K562 (cell line): ENCODE data around the gene TNFAIP8L1. TPM values are rescaled to one million over a fixed set of nuclear protein-coding genes. Genes with fewer than 3 reads are reported as not detected.

Experiments
- ADNP ChIP-seq: fragments of 200-800 bp; sonication (Bioruptor generic); IDR thresholded peaks from 2 replicates; pipeline ENCODE4 v1.6.1; 2016; ENCODE audit warnings: missing genetic modification characterization, missing compliant biosample characterization
- BRCA1 ChIP-seq, 2 experiments: fragments of 450-650 bp in 1 of 2; sonication (generic) in 1 of 2; formaldehyde crosslinking in 1 of 2; IDR thresholded peaks; 2 replicates each; pipeline versions ENCODE4 v1.5.0 to v1.6.1; 2017 to 2020; ENCODE audit warnings: mild to moderate bottlenecking in 1 of 2, missing genetic modification reagents in 1 of 2
- DACH1 ChIP-seq: fragments of 450-650 bp; IDR thresholded peaks from 2 replicates; pipeline ENCODE4 v1.6.1; 2018; ENCODE audit not compliant: partially characterized antibody
- EWSR1 ChIP-seq: fragments of 450-650 bp; IDR thresholded peaks from 2 replicates; pipeline ENCODE4 v1.6.1; 2018; ENCODE audit warnings: borderline replicate concordance, mild to moderate bottlenecking, low read depth, moderate library complexity; ENCODE audit not compliant: partially characterized antibody
- KDM5B ChIP-seq: fragments of 200-600 bp; sonication (generic); IDR thresholded peaks from 2 replicates; pipeline ENCODE4 v1.6.1; 2012; ENCODE audit warnings: low read depth, mild to moderate bottlenecking, moderate library complexity, low read length, control low read depth, inconsistent platforms; ENCODE audit not compliant: insufficient replicate concordance
- L3MBTL2 ChIP-seq: fragments of 450-650 bp; IDR thresholded peaks from 2 replicates; pipeline ENCODE4 v1.6.1; 2016; ENCODE audit warnings: mild to moderate bottlenecking, moderate library complexity
- MAFF ChIP-seq: IDR thresholded peaks from 2 replicates; pipeline ENCODE4 v1.6.1; 2012; ENCODE audit warnings: low read length, improper control_type of control experiment
- MAFK ChIP-seq: IDR thresholded peaks from 2 replicates; pipeline ENCODE4 v1.6.1; 2011; ENCODE audit warnings: low read length, improper control_type of control experiment
- MAX ChIP-seq: sonication (generic); formaldehyde crosslinking; IDR thresholded peaks from 2 replicates; pipeline ENCODE4 v1.9.0; 2022; ENCODE audit warnings: mild to moderate bottlenecking, missing genetic modification reagents
- NFE2 ChIP-seq: IDR thresholded peaks from 2 replicates; pipeline ENCODE4 v1.6.1; 2014; ENCODE audit warnings: antibody characterized with exemption, low read depth
- NKRF ChIP-seq: fragments of 450-650 bp; IDR thresholded peaks from 2 replicates; pipeline ENCODE4 v1.6.1; 2016; ENCODE audit warnings: borderline replicate concordance
- PCBP2 ChIP-seq: fragments of 200-400 bp; formaldehyde crosslinking; IDR thresholded peaks from 2 replicates; pipeline ENCODE4 v1.6.1; 2018; ENCODE audit warnings: low read length, low read depth, mild to moderate bottlenecking, moderate library complexity; ENCODE audit not compliant: poor library complexity, severe bottlenecking
- PHF21A ChIP-seq: fragments of 450-650 bp; IDR thresholded peaks from 2 replicates; pipeline ENCODE4 v1.6.1; 2017; ENCODE audit warnings: low read depth, borderline replicate concordance
- polyA plus RNA-seq, 8 experiments: library from polyadenylated mRNA; depleted of rRNA in 4 of 8; stranded (reverse) in 5 of 8; unstranded in 3 of 8; fragments of >200 nt; fragmentation: Nextera tagmentation in 2 of 8; fragmentation: Illumina TruSeq in 1 of 8; extraction: Ambion mirVana in 2 of 8; extraction: Trizol in 1 of 8; gene quantifications; 2 replicates each; pipeline versions ENCODE4 v1.2.1 to v1.2.3, GENCODE V29; 2011 to 2014; ENCODE audit warnings: inconsistent platforms in 1 of 8, missing spikeins in 1 of 8
- total RNA-seq, 7 experiments: library from RNA; depleted of rRNA in 6 of 7; stranded (reverse); fragments of >200 nt in 6 of 7; fragmentation: Illumina TruSeq in 2 of 7; extraction: Trizol in 2 of 7; gene quantifications; 2 replicates each; pipeline versions ENCODE4 v1.2.1 to v1.2.3, GENCODE V29; 2011 to 2021; ENCODE audit warnings: low replicate concordance in 1 of 7
- TF ChIP-seq, protein P1 (sequence below): fragments of 250-450 bp; sonication (Bioruptor Pico); IDR thresholded peaks from 2 replicates; pipeline ENCODE4 v1.5.0; 2022; ENCODE audit warnings: mild to moderate bottlenecking
- TF ChIP-seq, protein P2 (sequence below): fragments of 450-650 bp; IDR thresholded peaks from 2 replicates; pipeline ENCODE4 v1.6.1; 2017; ENCODE audit warnings: antibody characterized with exemption, mild to moderate bottlenecking
- TF ChIP-seq, protein P3 (sequence below): sonication (generic); formaldehyde crosslinking; IDR thresholded peaks from 2 replicates; pipeline ENCODE4 v1.8.0; 2022; ENCODE audit warnings: mild to moderate bottlenecking, missing genetic modification reagents, borderline replicate concordance

The TNFAIP8L1 gene
- total and polyA plus RNA-seq, 9 of the 15 experiments (the other 6 are each of a cell fraction or from before 2014, with no cell fraction given), result 0.69 to 9.3 (median 4.9) TPM

- TF ChIP-seq, protein P1, sequence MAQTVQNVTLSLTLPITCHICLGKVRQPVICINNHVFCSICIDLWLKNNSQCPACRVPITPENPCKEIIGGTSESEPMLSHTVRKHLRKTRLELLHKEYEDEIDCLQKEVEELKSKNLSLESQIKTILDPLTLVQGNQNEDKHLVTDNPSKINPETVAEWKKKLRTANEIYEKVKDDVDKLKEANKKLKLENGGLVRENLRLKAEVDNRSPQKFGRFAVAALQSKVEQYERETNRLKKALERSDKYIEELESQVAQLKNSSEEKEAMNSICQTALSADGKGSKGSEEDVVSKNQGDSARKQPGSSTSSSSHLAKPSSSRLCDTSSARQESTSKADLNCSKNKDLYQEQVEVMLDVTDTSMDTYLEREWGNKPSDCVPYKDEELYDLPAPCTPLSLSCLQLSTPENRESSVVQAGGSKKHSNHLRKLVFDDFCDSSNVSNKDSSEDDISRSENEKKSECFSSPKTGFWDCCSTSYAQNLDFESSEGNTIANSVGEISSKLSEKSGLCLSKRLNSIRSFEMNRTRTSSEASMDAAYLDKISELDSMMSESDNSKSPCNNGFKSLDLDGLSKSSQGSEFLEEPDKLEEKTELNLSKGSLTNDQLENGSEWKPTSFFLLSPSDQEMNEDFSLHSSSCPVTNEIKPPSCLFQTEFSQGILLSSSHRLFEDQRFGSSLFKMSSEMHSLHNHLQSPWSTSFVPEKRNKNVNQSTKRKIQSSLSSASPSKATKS, result no peak
- TF ChIP-seq ADNP (no peak), MAFF (no peak), EWSR1 (no peak), PHF21A (no peak), PCBP2 (no peak), DACH1 (no peak), MAFK (no peak), MAX (CRISPR knock-in tag) (peak; percentile 31), KDM5B (no peak), NFE2 (no peak), NKRF (no peak), L3MBTL2 (peak; percentile 77), BRCA1 (IDR thresholded peaks at IDR 0.05) (no peak), BRCA1 (CRISPR knock-in tag; IDR thresholded peaks at IDR 0.05) (no peak)
- TF ChIP-seq, protein P2, sequence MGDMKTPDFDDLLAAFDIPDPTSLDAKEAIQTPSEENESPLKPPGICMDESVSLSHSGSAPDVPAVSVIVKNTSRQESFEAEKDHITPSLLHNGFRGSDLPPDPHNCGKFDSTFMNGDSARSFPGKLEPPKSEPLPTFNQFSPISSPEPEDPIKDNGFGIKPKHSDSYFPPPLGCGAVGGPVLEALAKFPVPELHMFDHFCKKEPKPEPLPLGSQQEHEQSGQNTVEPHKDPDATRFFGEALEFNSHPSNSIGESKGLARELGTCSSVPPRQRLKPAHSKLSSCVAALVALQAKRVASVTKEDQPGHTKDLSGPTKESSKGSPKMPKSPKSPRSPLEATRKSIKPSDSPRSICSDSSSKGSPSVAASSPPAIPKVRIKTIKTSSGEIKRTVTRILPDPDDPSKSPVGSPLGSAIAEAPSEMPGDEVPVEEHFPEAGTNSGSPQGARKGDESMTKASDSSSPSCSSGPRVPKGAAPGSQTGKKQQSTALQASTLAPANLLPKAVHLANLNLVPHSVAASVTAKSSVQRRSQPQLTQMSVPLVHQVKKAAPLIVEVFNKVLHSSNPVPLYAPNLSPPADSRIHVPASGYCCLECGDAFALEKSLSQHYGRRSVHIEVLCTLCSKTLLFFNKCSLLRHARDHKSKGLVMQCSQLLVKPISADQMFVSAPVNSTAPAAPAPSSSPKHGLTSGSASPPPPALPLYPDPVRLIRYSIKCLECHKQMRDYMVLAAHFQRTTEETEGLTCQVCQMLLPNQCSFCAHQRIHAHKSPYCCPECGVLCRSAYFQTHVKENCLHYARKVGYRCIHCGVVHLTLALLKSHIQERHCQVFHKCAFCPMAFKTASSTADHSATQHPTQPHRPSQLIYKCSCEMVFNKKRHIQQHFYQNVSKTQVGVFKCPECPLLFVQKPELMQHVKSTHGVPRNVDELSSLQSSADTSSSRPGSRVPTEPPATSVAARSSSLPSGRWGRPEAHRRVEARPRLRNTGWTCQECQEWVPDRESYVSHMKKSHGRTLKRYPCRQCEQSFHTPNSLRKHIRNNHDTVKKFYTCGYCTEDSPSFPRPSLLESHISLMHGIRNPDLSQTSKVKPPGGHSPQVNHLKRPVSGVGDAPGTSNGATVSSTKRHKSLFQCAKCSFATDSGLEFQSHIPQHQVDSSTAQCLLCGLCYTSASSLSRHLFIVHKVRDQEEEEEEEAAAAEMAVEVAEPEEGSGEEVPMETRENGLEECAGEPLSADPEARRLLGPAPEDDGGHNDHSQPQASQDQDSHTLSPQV, result no peak
- TF ChIP-seq, protein P3, sequence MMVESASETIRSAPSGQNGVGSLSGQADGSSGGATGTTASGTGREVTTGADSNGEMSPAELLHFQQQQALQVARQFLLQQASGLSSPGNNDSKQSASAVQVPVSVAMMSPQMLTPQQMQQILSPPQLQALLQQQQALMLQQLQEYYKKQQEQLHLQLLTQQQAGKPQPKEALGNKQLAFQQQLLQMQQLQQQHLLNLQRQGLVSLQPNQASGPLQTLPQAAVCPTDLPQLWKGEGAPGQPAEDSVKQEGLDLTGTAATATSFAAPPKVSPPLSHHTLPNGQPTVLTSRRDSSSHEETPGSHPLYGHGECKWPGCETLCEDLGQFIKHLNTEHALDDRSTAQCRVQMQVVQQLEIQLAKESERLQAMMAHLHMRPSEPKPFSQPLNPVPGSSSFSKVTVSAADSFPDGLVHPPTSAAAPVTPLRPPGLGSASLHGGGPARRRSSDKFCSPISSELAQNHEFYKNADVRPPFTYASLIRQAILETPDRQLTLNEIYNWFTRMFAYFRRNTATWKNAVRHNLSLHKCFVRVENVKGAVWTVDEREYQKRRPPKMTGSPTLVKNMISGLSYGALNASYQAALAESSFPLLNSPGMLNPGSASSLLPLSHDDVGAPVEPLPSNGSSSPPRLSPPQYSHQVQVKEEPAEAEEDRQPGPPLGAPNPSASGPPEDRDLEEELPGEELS (CRISPR knock-in tag), result no peak
Measured at GRCh38 chr19:4594201-4594600, 45.1 kb upstream of the TNFAIP8L1 start (continued).
